ENCODE data around the gene PRR11.
"Not testable (repeated sequence)": the region's sequence is repeated elsewhere in the genome, so short reads cannot be mapped to it uniquely, and the experiment has no call there.

Gene PRR11

DNA sequence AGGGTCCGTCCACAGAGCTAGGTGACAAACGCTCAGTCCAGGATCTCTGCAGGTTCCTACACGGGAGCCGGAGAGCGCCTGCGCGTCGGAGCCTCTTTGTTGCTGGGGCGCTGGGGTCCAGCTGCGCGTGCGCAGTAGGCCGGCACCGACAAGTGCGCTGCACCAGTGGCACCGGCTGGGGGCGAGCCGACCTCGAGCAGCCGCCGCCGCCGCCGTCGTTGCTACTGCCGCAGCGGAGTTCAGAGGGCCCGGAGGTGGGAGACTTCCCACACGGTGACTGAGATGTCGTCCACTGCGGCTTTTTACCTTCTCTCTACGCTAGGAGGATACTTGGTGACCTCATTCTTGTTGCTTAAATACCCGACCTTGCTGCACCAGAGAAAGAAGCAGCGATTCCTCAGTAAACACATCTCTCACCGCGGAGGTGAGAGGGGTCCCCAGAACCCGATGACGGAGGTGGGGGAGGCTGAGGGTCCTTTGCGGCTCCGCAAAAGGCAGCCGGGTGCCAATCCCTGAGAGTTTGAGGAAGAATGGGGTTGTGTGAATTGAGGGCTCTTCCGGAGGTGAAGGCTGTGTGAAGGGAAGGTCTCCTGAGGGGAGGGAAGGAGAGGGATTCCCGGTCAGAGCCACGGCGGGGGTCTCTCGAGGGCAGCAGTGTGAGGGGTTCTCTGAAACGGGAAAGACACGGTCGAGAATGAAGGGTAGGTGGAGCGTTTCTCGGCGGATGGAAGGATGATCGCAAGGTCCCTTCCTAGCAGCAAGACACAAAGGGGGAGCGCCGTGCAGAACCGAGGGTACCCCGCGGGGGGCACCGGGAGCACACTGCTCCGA lies 65.0 kb downstream of the PRR11 start, which contains the start of gene GDPD1:
Gene GDPD1, plus strand, starts transcription at position 184 of the 831 bp plus-strand sequence. Its CDS starts 99 bp downstream, at position 283.
- DNase-seq, result peak; percentile 75

DNA sequence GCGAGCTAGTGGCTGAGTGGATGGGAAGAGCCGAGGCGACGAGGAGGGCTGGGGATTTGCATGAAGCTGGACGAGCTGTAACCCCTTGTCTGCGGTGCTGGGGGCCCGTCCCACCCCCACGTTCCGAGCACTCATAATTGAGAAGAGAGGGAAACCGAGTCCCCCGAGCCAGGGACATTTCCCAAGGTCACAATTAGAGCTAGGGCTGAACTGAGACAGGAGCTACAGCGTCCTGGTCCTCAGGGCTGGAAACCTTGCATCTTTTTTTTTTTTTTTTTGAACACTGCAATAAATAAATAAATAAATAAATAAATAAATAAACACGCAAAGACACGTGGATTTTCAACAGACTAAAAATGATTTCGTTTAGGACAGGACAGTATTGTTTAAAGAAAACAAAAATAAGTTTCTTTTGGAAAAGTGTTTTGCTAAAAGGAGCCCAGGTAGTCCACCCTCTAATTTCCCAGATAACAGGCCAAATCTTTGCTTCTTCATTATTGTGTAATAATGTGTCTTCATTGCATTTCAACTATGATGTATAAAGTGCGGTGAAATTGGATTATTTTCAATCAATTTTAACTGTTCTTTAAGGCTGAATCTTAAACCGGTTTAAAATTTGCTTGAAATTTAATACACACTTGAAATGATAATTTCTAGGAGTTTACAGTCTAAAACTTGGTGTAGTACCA lies 65.8 kb downstream of the PRR11 start:
- DNase-seq, result no peak

DNA sequence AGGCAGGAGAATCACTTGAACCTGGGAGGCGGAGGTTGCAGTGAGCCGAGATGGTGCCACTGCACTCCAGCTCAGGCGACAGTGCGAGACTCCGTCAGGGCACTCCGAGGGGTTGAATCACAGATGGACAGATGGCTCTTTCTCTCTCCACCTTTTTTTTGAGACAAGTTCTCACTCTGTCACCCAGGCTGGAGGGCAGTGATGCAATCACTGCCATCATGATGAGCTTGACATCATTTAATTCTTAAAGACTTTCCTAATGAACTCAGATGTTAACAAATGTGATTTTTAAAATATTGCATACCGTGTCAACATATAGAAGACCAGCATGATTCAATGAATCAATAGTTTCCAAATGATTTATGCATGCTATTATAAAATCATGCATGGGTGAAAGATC lies 68.3 kb downstream of the PRR11 start:
- DNase-seq, result no peak

DNA sequence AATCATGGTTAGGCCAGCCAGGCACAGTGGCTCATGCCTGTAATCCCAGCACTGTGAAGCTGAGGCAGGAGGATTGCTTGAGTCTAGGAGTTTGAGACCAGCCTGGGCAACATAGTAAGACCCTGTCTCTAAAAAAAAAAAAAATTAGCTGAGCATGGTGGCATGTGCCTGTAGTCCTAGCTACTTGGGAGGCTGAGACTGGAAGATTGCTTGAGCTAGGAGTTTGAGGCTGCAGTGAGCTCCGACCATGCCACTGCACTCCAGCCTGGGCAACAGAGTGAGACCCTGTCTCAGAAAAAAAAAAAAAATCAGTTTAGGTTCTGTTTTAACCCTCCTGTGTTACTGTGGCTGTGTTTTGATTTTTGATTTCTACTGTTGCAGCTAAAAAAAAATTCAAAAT lies 73.0 kb downstream of the PRR11 start:
- not testable (repeated sequence) for DNase-seq

DNA sequence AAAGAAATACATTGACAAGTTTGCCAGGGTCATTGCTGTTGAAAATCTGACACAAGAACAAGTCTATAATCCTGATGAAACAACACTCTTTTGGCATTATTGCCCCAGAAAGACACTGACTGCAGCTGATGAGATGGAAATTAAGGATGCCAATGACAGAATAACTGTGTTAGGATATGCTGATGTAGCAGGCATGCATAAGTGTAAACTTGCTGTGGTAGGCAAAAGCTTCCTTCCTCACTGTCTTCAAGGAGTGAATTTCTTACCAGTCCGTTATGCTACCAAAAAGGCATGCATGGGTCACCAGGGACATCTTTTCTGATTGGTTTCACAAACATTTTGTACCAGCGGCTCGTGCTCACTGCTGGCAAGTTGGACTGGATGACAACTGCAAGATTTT lies 75.2 kb downstream of the PRR11 start:
- no peak for DNase-seq

DNA sequence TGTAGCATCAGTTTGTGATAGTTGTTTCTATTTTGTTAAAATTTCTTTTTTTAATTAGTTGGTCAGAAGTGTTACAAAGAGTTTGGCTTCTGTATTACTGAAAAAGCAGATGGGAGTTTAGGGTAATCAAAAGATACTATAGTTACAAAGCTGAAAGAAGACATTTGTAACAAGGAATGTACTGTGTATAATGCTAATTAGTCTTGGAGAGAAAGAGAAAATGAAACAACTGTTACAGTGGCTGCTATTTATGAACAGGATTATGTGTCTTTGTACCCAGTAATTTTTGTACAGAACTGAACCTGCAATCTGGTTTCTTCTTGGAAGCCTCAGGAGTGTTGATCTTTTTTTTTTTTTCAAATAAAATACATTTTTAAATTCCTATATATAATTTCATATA lies 79.1 kb downstream of the PRR11 start:
- DNase-seq, result no peak

DNA sequence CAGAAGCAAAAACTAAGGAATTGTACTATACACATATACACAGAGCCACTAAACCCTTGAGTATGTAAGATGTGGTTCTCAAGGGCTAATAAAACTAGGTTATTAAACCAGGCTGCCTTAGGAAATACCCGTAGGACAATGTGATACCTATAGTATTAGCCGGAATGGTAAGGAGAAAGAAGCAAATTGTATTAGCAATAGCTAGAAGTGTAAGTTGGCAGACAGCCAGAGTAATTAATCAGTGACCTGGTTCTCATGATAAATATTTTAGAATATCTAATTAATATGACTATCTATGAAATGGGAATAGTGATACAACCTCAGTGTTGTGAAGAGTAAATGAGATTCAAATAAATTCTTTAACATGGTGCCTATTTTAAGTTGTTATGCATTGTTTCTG lies 83.4 kb downstream of the PRR11 start:
- no peak for DNase-seq

DNA sequence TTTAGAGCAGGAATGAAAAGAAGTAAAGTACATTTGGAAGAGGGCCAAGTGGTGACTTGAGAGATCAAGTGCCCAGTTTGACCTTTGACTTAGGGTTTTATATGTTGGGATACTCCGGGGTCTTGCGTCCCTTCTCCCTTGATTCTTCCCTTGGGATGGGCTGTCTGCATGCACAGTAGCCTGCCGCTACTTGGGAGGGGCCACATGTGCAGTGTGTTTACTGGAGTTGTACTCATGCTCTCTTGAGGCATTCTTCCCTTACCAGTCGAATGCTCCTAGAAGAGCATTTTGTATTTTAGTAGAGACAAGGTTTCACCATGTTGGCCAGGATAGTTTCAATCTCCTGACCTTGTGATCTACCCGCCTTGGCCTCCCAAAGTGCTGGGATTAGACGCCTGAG lies 88.5 kb downstream of the PRR11 start:
- DNase-seq, result no peak

Measured in GF-D8 (cell line).